A673 (cell line): ENCODE results near the gene IFNL2. TPM values are rescaled to one million over a fixed set of nuclear protein-coding genes. Genes with fewer than 3 reads are reported as not detected.
"Not testable (repeated sequence)": the region's sequence is repeated elsewhere in the genome, so short reads cannot be mapped to it uniquely, and the experiment has no call there.

Source experiments
- BruUV-seq: library from RNA; stranded (reverse); fragments of 400-500 nt; replicated peaks from 2 replicates; lab custom pipeline; 2021; lab: Mats Ljungman, UMichigan
- CTCF ChIA-PET: fragments of 300-600 bp; sonication (Branson Sonifier 250); formaldehyde crosslinking; loops from one replicate; lab custom pipeline; 2022; ENCODE audit warnings: antibody characterized with exemption; lab: Charles Lee
- POLR2A ChIA-PET: fragments of 300-600 bp; sonication (Branson Sonifier 250); formaldehyde crosslinking; loops from one replicate; lab custom pipeline; 2022; ENCODE audit warnings: antibody characterized with exemption; ENCODE audit not compliant: low non-redundant PET; lab: Charles Lee
- DNase-seq: peaks from one replicate; pipeline ENCODE4 v3.0.0-alpha.2; 2015; ENCODE audit warnings: low spot score
- H3K27ac ChIP-seq: fragments of 200-600 bp; sonication (generic); 2 replicates; pipeline ENCODE4 v1.5.1; 2016; ENCODE audit warnings: mixed run types, low read depth, mild to moderate bottlenecking, mixed read lengths, antibody characterized with exemption, low read length; ENCODE audit not compliant: poor library complexity, severe bottlenecking
- H3K27me3 ChIP-seq: fragments of 200-600 bp; sonication (generic); replicated peaks from 2 replicates; pipeline ENCODE4 v1.6.1; 2017; ENCODE audit warnings: mixed run types, low read depth, mild to moderate bottlenecking, mixed read lengths, antibody characterized with exemption, low read length; ENCODE audit not compliant: insufficient read depth, poor library complexity
- H3K36me3 ChIP-seq: fragments of 200-600 bp; sonication (generic); 2 replicates; pipeline ENCODE4 v1.6.1; 2016; ENCODE audit warnings: mixed run types, mild to moderate bottlenecking, mixed read lengths, antibody characterized with exemption, low read length; ENCODE audit not compliant: insufficient read depth, poor library complexity, severe bottlenecking
- H3K4me1 ChIP-seq: fragments of 200-600 bp; sonication (generic); 2 replicates; pipeline ENCODE4 v1.6.1; 2017; ENCODE audit warnings: mixed run types, mild to moderate bottlenecking, mixed read lengths, antibody characterized with exemption, low read length; ENCODE audit not compliant: insufficient read depth, poor library complexity, severe bottlenecking
- H3K4me3 ChIP-seq: fragments of 200-600 bp; sonication (generic); 2 replicates; pipeline ENCODE4 v1.5.1; 2016; ENCODE audit warnings: low read depth, mixed run types, mild to moderate bottlenecking, mixed read lengths, low read length; ENCODE audit not compliant: poor library complexity, severe bottlenecking
- H3K9me3 ChIP-seq: fragments of 200-600 bp; sonication (generic); 2 replicates; pipeline ENCODE4 v1.6.1; 2016; ENCODE audit warnings: mixed run types, low read depth, mild to moderate bottlenecking, mixed read lengths, antibody characterized with exemption, low read length; ENCODE audit not compliant: poor library complexity, severe bottlenecking
- CTCF ChIP-seq: fragments of 300-800, 200-600 bp; sonication (generic); conservative IDR thresholded peaks from 2 replicates; pipeline ENCODE4 v1.5.1; 2017; ENCODE audit warnings: low read depth, mild to moderate bottlenecking, antibody characterized with exemption, low read length, moderate library complexity, mixed read lengths
- EZH2 ChIP-seq: fragments of 200-600 bp; sonication (generic); IDR thresholded peaks from 2 replicates; pipeline ENCODE4 v1.6.1; 2017; ENCODE audit warnings: borderline replicate concordance, low read depth, mild to moderate bottlenecking, mixed read lengths, antibody characterized with exemption, low read length; ENCODE audit not compliant: poor library complexity, severe bottlenecking
- intact Hi-C: fragments of 100-400 bp; cut with micrococcal nuclease; formaldehyde crosslinking; loops from one replicate; pipeline ENCODE4 v1.10.0; 2022; ENCODE audit not compliant: unreplicated experiment
- total RNA-seq: library from RNA; stranded (reverse); gene quantifications from 2 replicates; pipeline ENCODE4 v1.2.3, GENCODE V29; 2021

IFNL2 gene
- total RNA-seq, 1 experiment from 2014 or later, result not detected

- Histone ChIP-seq H3K36me3 (no peaks in the 10 kb centered on the region), H3K4me3 (no peak overlapping the region), H3K27ac (no peak overlapping the region), H3K4me1 (no peaks in the 10 kb centered on the region), H3K27me3 (peaks cover 54% of the 10 kb centered on the region), H3K9me3 (no peaks in the 10 kb centered on the region)
- no TSS peak for BruUV-seq
- CTCF ChIA-PET, result no interaction called here
- no peak for TF ChIP-seq CTCF
- peak; percentile 88 for TF ChIP-seq EZH2
- POLR2A ChIA-PET, result no interaction called here
- intact Hi-C loops, result no loop called here
- no peak for DNase-seq
These were observed 3.6 kb upstream of the IFNL2 start for GRCh38 chr19:39264306-39265290.

- H3K4me3 ChIP-seq, result no peak overlapping the region
- intact Hi-C loops, result no loop called here
- no TSS peak for BruUV-seq
These were observed 2.8 kb upstream of the IFNL2 start for GRCh38 chr19:39265321-39265916.

GRCh38 chr19:39268531-39269223 is 481 bp downstream of the IFNL2 start:
- H3K9me3 ChIP-seq, H3K36me3 ChIP-seq, H3K27ac ChIP-seq, POLR2A ChIA-PET, H3K4me1 ChIP-seq, H3K4me3 ChIP-seq, CTCF ChIA-PET, BruUV-seq, intact Hi-C loops, DNase-seq: not testable (repeated sequence)
- peaks cover 22% of the 10 kb centered on the region for H3K27me3 ChIP-seq

More at GRCh38 chr19:39265321-39265916, 2.8 kb upstream of the IFNL2 start:
- Histone ChIP-seq H3K27me3 (peaks cover 54% of the 10 kb centered on the region), H3K4me1 (no peaks in the 10 kb centered on the region), H3K36me3 (no peaks in the 10 kb centered on the region), H3K27ac (no peak overlapping the region), H3K9me3 (no peaks in the 10 kb centered on the region)
- no peak for DNase-seq
- no peak for TF ChIP-seq EZH2
- no peak for TF ChIP-seq CTCF
- ChIA-PET POLR2A (no interaction called here), CTCF (no interaction called here)

GRCh38 chr19:39269369-39269768 is 1.2 kb downstream of the IFNL2 start:
- H3K4me3 ChIP-seq, POLR2A ChIA-PET, BruUV-seq, CTCF ChIA-PET, H3K4me1 ChIP-seq, H3K9me3 ChIP-seq, DNase-seq, H3K36me3 ChIP-seq, intact Hi-C loops, H3K27ac ChIP-seq: not testable (repeated sequence)
- peaks cover 15% of the 10 kb centered on the region for H3K27me3 ChIP-seq
